ENCODE data around the gene TMEM184B. TPM values are rescaled to one million over a fixed set of nuclear protein-coding genes. Genes with fewer than 3 reads are reported as not detected.

The TMEM184B gene
- 99.9 TPM for polyA plus RNA-seq (2013, experiment 1 of 2; ENCODE audit: insufficient read length)
- 88.4 TPM for polyA plus RNA-seq (2013, experiment 2 of 2; ENCODE audit: insufficient read length)

DNA sequence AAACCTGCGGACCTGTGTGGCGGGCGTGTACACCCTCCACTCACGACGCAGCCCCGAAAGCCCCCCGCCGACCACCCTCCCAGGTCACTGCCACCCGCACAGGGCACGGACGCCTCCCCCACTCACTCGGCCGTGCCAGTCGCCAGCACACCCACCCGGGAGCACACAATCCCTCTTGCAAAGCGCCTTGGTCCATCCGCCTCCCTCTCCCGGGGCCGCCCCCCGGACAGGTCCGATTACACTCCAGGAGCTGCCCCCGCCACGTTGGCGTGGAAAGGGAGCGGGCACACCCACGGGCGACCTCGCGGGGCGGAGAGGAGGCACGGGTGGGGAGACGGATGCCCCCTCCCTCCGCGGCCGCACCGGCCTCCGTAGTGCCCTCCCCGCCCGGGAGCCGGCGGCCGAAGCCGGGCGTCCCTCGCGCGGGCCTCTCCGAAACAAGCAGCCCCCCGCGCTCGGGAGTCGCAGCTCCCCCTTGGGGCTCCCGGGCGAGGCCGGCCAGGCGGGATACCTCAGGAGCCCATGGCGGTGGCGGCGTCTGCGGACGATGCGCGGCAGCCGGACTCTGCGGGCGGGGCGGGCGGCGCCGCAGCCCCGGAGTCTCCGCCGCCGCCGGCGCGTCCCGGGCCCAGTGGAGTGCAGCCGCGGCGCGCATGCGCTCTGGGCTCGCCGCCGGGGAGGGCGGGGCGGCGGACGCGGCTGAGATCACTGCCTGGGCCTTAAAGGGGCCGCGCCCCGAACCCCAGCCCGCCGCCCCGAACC, at the start of gene TMEM184B:
TMEM184B (minus strand) TSS at position 638 of the 762 bp plus-strand sequence. CDS start 25,049 bp downstream, outside the sequence.
- peak; percentile 73 for DNase-seq

DNA sequence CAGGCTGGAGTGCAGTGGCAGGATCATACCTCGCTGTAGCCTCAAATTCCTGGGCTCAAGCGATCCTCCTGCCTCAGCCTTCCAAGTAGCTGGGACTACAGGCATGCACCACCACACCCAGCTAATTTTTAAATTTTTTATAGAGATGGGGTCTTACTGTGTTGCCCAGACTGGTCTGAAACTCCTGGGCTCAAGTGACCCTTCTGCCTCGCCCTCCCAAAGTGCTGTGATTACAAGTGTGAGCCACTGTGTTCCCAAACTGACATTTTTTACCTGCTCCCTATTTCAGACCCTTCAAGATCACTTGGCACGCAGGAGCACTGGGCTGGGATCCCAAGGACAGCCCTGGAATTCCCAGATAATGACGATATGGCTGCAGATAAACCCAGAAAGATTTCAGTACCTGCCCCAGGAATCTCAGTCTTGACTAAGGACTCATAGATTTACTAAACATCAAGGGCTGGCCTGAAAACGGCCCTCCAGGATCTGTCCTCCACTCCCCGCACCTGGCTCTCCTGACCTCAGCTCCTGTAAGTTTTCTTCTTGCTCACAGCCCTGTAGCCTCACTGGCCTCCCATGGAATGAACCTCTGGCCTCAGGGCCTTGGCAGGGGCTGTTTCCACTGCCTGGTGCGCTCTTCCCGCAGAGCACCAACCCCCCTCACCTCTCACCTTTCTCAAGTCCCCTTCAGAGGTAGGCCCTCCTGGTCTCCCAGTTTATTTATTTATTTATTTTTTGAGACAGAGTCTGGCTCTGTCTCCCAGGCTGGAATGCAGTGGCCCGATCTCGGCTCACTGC, 48.0 kb upstream of the TMEM184B start:
- DNase-seq, result no peak

DNA sequence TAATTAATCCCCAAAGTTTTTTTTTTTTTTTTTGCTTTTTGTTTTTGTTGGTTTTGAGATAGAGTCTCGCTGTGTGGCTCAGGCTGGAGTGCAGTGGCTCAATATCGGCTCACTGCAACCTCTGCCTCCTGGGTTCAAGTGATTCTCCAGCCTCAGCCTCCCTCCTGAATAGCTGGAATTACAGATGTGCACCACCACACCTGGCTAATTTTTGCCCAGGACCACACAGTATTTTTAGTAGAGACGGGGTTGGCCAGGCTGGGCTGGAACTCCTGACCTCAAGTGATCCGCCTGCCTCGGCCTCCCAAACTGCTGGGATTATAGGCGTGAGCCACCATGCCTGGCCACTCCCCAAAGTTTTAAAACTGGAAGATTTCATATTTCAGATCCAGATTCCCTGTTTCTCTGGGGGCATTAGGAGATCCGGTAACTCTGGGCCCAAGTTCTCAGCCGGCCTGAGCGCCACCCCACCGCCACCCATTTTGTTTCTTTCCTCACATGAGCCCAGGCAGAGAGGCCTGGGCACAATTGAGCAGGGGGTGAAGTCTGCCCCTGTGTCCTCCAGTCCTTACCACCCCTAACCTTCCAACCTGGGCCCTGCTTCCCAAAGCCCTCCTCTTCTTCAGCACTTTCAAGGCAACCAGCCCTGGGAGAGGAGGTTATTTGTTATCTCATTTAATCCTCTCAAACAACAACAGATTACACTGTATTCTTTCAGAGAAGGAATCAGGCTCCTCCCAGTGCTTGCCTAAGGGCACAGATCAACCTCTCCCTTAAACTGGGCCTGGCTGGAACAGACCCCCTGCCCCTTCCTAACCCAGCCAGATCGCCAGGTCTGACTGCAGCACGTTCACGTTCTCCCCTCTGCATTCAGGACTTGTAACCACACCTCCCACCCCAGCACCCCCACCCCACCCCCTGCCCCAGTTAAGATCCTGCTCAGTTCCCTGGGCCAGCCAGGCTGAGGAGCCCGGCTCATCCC, 46.3 kb upstream of the TMEM184B start:
- DNase-seq, result no peak

GRCh38 chr22:38317995-38318715, 45.3 kb upstream of the TMEM184B start:
- peak; percentile 95 for DNase-seq

DNA sequence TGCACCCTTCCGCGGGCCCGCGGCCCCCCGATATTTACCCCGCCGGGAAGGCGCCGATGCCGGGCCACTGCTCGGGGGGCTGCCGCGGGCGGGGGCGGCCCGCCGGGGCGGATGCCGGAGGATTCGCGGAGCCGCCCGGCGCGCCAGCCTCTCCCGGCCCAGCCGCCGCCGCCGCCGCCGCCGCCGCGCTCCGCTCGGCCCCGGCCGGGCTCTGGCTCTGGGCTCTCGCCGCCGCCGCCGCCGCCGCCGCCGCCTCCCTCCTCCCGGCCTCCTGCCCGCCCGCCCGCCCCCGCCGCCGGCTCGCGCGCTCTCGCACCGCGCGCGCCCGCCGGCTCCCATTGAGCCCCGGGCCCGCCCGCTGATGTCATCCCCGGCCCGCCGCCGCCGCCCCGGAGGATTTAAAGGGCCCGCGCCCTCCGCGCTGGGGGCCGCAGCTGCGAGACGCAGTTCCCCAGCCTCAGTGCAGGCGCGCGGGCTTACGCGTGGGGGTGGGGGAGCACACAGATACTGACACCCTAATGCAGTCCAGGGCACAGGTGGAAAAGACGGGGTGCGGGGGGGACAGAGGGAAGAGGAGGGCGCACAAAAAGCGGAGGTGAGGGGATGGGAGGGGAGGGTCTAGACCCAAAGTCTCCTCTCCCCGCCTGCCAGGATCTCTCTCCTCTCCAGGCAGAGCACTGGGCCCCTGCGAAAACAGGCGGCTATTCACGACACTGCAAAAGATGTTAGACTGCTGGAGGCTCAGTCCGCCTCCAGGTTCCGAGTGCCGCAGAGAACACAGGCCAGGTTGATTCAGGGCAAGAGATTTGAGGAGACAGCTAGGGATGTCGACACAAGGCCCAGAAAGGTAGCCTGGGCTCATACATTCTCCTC, 44.5 kb upstream of the TMEM184B start, which contains the start of gene CSNK1E:
CSNK1E (minus strand) TSS at position 312 of the 873 bp plus-strand sequence. CDS start 3,276 bp downstream, outside the sequence.
- DNase-seq, result peak; percentile 74

GRCh38 chr22:38316364-38317121, 43.7 kb upstream of the TMEM184B start:
- DNase-seq, result peak; percentile 67

- peak; percentile 20 for DNase-seq
Measured at GRCh38 chr22:38315823-38316363, 43.1 kb upstream of the TMEM184B start.

GRCh38 chr22:38314933-38315822, 42.4 kb upstream of the TMEM184B start:
- no peak for DNase-seq

- DNase-seq, result peak; percentile 52
Measured at GRCh38 chr22:38314051-38314932, 41.5 kb upstream of the TMEM184B start.

- peak; percentile 92 for DNase-seq
Measured at GRCh38 chr22:38313384-38313955, 40.7 kb upstream of the TMEM184B start.

DNA sequence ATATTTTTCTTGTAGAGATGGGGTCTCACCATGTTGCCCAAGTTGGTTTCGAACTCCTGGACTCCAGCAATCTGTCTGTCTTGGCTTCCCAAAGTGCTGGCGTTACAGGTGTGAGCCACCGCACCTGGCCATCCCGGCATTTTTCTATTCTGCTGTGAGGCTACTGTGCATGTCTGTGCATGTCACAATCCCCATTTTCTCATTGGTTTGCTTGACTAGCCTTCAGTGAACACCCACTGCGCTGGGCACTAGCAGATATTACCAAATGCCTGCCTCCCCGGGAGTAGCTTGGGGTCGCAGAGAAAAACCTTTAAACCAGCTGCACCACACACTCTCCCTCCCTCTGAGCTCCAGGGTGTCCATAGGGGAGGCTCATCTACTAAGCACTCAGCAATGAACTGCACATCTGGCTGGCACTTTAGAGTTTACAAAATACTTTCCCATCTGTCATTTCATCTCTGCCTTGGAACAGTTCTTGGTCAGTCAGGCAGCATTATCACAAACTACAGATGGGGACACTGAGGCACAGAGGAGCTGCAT, 39.5 kb upstream of the TMEM184B start:
- no peak for DNase-seq

DNA sequence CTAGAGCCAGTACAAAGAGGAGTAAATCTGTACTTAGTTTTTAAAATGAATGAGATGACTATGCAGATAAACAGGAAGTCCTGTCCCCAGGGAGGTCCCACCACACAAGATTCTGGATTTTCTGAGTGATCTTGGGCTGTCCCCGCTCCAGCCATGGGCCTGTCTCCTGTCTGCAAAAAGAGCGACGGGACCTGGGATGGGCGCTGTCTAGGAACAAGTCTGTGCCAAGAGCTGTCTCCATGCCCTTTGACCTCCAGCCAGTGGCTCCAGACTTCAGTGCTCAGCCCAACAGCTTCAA, 38.5 kb upstream of the TMEM184B start:
- DNase-seq, result peak; percentile 76

- DNase-seq, result peak; percentile 55
Measured at GRCh38 chr22:38310518-38311322, 37.9 kb upstream of the TMEM184B start.

DNA sequence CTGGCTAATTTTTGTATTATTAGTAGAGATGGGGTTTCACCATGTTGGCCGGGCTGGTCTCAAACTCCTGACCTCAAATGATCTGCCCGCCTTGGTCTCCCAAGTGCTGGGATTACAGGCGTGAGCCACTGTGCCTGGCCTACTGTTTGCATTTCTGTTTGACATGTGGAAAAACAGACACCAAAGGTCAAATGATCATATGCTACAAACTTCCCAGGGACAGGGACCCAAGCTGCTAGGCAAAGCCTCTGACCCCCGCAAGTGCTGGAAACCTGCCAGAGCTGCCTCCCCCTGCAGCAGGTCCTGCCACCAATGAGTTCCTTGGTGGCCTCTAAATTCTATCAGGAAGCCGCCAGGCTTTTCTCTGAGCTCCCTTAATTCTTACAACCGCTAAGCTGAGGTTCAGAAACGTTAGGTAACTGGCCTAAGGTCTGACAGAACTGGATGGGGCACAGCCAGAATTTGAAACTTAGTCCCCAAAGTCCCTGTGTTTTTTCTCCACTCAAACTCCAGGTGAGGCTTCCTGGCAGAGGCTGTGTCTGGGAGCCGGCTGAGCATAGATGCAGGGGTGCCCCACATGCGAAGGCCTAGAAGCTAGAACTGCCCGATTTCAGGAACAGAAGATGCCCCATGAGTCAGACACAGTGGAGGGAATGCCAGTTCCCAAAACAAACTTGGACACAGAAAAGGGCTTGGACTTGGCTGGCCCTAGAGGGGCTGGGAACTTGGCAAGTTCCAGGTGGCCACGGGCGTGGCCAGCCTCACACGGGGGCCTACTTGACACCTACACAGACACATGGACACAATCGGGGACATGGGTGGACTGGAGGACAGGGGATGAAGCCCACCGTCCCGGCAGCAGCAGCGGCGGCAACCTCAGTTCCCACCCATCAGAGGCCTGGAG, 37.1 kb upstream of the TMEM184B start:
- DNase-seq, result no peak
